ENCODE data around the gene PIGN.

Gene PIGN

DNA sequence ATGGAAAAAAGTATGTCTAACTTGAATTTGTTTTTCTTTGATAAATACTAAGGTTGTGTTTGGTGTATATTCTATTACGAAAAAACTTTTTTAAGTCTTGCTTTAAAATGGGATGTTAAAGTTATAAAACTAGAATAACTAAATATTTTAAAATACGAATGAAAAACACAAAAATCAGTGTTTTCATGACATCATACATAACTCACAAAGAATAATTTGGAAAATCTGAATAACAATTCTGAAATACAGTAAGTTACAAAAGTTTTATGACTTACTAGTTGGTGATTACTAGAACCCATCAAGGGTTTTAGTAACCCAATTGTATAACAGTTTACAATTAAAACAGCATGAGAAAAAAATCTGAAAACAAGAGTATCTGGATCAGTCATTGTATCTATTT is 61.2 kb downstream of the PIGN start:
- Histone ChIP-seq H3K9ac (ENCODE audit: low read depth in 1 of 2, low read length in 2 of 2) (no peak overlapping the region), H3K27me3 (ENCODE audit: control insufficient read depth in 2 of 2, insufficient read depth in 2 of 2, low read length in 2 of 2) (no peaks in the 10 kb centered on the region), H3K9me3 (ENCODE audit: control insufficient read depth in 2 of 2, low read length in 2 of 2) (no peaks in the 10 kb centered on the region), H3K4me3 (ENCODE audit: low read length in 2 of 2) (no peak overlapping the region), H3K27ac (ENCODE audit: low read depth in 2 of 2, low read length in 2 of 2) (no peak overlapping the region), H3K36me3 (ENCODE audit: control insufficient read depth in 2 of 2, insufficient read depth in 2 of 2, low read length in 2 of 2) (no peaks in the 10 kb centered on the region), H3K4me1 (ENCODE audit: control insufficient read depth in 2 of 2, insufficient read depth in 2 of 2, low read length in 2 of 2) (no peaks in the 10 kb centered on the region)

DNA sequence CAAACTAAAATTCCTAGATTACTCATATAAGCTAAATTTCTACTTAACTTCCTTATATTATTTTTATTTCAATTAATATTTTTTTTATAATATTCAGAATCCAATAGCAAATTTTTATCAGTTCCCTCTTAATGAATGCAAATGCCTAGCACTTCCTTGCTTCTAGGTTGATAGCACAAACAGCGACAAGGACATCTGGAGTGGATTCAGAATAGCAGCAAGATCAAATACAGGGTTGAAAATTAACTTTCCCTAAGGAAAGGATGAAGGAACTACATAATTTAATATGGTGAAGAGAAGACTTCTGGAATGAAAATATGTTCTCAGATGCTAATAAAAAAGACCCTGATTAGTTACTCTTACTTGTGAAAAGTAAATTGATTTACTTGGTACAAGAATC is 64.5 kb downstream of the PIGN start:
- Histone ChIP-seq H3K27me3 (ENCODE audit: control insufficient read depth in 2 of 2, insufficient read depth in 2 of 2, low read length in 2 of 2) (no peaks in the 10 kb centered on the region), H3K4me3 (ENCODE audit: low read length in 2 of 2) (no peak overlapping the region), H3K4me1 (ENCODE audit: control insufficient read depth in 2 of 2, insufficient read depth in 2 of 2, low read length in 2 of 2) (no peaks in the 10 kb centered on the region), H3K9ac (ENCODE audit: low read depth in 1 of 2, low read length in 2 of 2) (no peak overlapping the region), H3K36me3 (ENCODE audit: control insufficient read depth in 2 of 2, insufficient read depth in 2 of 2, low read length in 2 of 2) (no peaks in the 10 kb centered on the region), H3K27ac (ENCODE audit: low read depth in 2 of 2, low read length in 2 of 2) (no peak overlapping the region), H3K9me3 (ENCODE audit: control insufficient read depth in 2 of 2, low read length in 2 of 2) (no peaks in the 10 kb centered on the region)

DNA sequence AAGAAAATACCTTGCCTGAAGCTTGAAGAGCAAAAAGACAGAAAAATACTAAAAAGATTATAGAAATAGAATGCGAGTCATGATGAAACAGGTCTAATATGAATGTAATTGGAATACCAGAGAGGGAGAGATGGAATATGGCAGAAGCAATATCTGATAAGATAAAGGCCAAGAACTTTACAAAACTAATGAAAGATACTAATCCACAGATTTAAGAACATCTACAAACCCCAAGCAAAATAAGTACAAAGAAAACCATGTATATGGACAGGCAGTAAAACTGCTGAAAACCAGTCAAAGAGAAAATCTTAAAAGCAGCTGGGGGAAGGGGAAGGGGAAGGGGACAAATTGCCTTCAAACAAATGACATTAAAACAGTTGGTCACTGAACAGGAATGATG is 67.0 kb downstream of the PIGN start:
- Histone ChIP-seq H3K9me3 (ENCODE audit: control insufficient read depth in 2 of 2, low read length in 2 of 2) (no peaks in the 10 kb centered on the region), H3K4me1 (ENCODE audit: control insufficient read depth in 2 of 2, insufficient read depth in 2 of 2, low read length in 2 of 2) (no peaks in the 10 kb centered on the region), H3K36me3 (ENCODE audit: control insufficient read depth in 2 of 2, insufficient read depth in 2 of 2, low read length in 2 of 2) (no peaks in the 10 kb centered on the region), H3K4me3 (ENCODE audit: low read length in 2 of 2) (no peak overlapping the region), H3K9ac (ENCODE audit: low read depth in 1 of 2, low read length in 2 of 2) (no peak overlapping the region), H3K27me3 (ENCODE audit: control insufficient read depth in 2 of 2, insufficient read depth in 2 of 2, low read length in 2 of 2) (no peaks in the 10 kb centered on the region), H3K27ac (ENCODE audit: low read depth in 2 of 2, low read length in 2 of 2) (no peak overlapping the region)

- no peak overlapping the region for H3K4me3 ChIP-seq (ENCODE audit: low read length in 2 of 2)
- H3K9me3 ChIP-seq (ENCODE audit: control insufficient read depth in 2 of 2, low read length in 2 of 2), result no peaks in the 10 kb centered on the region
- no peaks in the 10 kb centered on the region for H3K27me3 ChIP-seq (ENCODE audit: control insufficient read depth in 2 of 2, insufficient read depth in 2 of 2, low read length in 2 of 2)
- no peaks in the 10 kb centered on the region for H3K4me1 ChIP-seq (ENCODE audit: control insufficient read depth in 2 of 2, insufficient read depth in 2 of 2, low read length in 2 of 2)
- H3K9ac ChIP-seq (ENCODE audit: low read depth in 1 of 2, low read length in 2 of 2), result no peak overlapping the region
- no peaks in the 10 kb centered on the region for H3K36me3 ChIP-seq (ENCODE audit: control insufficient read depth in 2 of 2, insufficient read depth in 2 of 2, low read length in 2 of 2)
- no peak overlapping the region for H3K27ac ChIP-seq (ENCODE audit: low read depth in 2 of 2, low read length in 2 of 2)
These were observed 68.5 kb downstream of the PIGN start for GRCh38 chr18:62118328-62118727.

DNA sequence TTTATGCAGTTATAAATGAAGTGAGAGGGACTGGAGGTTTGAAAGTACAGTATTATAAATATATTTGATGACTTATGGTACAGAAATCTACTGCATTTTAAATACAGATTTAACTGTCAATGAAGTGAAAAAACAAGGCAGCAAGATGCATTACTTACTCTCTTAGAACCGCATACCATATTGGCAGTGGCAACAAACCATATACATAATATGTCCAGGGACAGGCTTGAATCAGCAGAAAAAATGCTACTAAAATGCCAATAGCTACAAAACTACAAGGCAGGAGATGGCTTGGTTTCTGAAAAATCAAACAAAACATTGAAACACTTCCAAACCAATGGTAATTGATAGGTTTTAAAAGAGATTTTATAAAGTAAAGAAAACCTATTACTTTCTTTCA is 77.2 kb downstream of the PIGN start:
- no peak overlapping the region for H3K27ac ChIP-seq (ENCODE audit: low read depth in 2 of 2, low read length in 2 of 2)
- H3K27me3 ChIP-seq (ENCODE audit: control insufficient read depth in 2 of 2, insufficient read depth in 2 of 2, low read length in 2 of 2), result no peaks in the 10 kb centered on the region

DNA sequence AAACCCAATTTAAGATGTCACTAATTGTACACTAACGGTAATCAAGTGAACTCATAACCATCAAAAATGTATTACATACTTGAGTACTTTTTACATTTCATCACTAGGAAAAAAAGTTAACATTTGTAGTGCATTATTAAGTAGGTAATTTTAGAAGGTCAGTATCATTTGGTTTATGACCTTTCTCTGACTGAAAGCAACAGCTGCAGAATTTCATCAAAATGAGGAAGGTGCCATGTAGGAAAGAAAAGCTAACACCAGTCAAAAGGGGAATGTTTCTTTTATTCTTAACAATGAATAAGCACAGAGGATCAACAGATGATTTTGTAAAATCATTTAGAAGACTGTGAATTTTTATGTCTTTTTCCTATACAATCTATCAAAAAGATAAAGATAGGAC is 79.0 kb downstream of the PIGN start:
- Histone ChIP-seq H3K27me3 (ENCODE audit: control insufficient read depth in 2 of 2, insufficient read depth in 2 of 2, low read length in 2 of 2) (no peaks in the 10 kb centered on the region), H3K27ac (ENCODE audit: low read depth in 2 of 2, low read length in 2 of 2) (no peak overlapping the region)

More for the DNA sequence above, 77.2 kb downstream of the PIGN start:
- Histone ChIP-seq H3K9me3 (ENCODE audit: control insufficient read depth in 2 of 2, low read length in 2 of 2) (no peaks in the 10 kb centered on the region), H3K4me3 (ENCODE audit: low read length in 2 of 2) (no peak overlapping the region), H3K36me3 (ENCODE audit: control insufficient read depth in 2 of 2, insufficient read depth in 2 of 2, low read length in 2 of 2) (no peaks in the 10 kb centered on the region), H3K9ac (ENCODE audit: low read depth in 1 of 2, low read length in 2 of 2) (no peak overlapping the region), H3K4me1 (ENCODE audit: control insufficient read depth in 2 of 2, insufficient read depth in 2 of 2, low read length in 2 of 2) (no peaks in the 10 kb centered on the region)

GRCh38 chr18:62106271-62106670 is 80.6 kb downstream of the PIGN start:
- Histone ChIP-seq H3K27me3 (ENCODE audit: control insufficient read depth in 2 of 2, insufficient read depth in 2 of 2, low read length in 2 of 2) (no peaks in the 10 kb centered on the region), H3K36me3 (ENCODE audit: control insufficient read depth in 2 of 2, insufficient read depth in 2 of 2, low read length in 2 of 2) (peaks cover 1 to 5% of the 10 kb centered on the region in 2 donors), H3K4me1 (ENCODE audit: control insufficient read depth in 2 of 2, insufficient read depth in 2 of 2, low read length in 2 of 2) (no peaks in the 10 kb centered on the region), H3K4me3 (ENCODE audit: low read length in 2 of 2) (no peak overlapping the region), H3K9ac (ENCODE audit: low read depth in 1 of 2, low read length in 2 of 2) (no peak overlapping the region), H3K9me3 (ENCODE audit: control insufficient read depth in 2 of 2, low read length in 2 of 2) (no peaks in the 10 kb centered on the region), H3K27ac (ENCODE audit: low read depth in 2 of 2, low read length in 2 of 2) (no peak overlapping the region)

More for the DNA sequence above, 79.0 kb downstream of the PIGN start:
- no peaks in the 10 kb centered on the region for H3K9me3 ChIP-seq (ENCODE audit: control insufficient read depth in 2 of 2, low read length in 2 of 2)
- H3K36me3 ChIP-seq (ENCODE audit: control insufficient read depth in 2 of 2, insufficient read depth in 2 of 2, low read length in 2 of 2), result no peaks in the 10 kb centered on the region
- no peaks in the 10 kb centered on the region for H3K4me1 ChIP-seq (ENCODE audit: control insufficient read depth in 2 of 2, insufficient read depth in 2 of 2, low read length in 2 of 2)
- H3K9ac ChIP-seq (ENCODE audit: low read depth in 1 of 2, low read length in 2 of 2), result no peak overlapping the region
- H3K4me3 ChIP-seq (ENCODE audit: low read length in 2 of 2), result no peak overlapping the region

DNA sequence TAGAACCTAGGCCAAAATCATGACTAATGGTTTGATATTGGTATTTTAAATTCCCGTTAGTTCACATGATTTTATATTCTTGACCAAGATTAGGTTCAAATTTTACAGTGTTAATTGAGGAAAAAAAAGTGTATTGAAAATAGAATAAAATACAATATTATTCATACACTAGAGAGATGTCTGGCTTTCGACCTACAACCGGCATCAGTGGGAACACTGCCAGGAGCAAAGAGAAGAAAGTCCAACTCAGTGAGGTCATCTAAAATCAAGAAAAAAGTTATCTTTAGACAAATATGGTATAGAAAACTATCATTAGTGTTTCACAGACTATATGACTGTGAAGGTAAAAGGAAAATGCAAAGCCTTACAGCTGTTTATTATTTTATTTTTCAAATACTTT is 81.5 kb downstream of the PIGN start:
- Histone ChIP-seq H3K27me3 (ENCODE audit: control insufficient read depth in 2 of 2, insufficient read depth in 2 of 2, low read length in 2 of 2) (no peaks in the 10 kb centered on the region), H3K27ac (ENCODE audit: low read depth in 2 of 2, low read length in 2 of 2) (no peak overlapping the region), H3K4me1 (ENCODE audit: control insufficient read depth in 2 of 2, insufficient read depth in 2 of 2, low read length in 2 of 2) (no peaks in the 10 kb centered on the region), H3K36me3 (ENCODE audit: control insufficient read depth in 2 of 2, insufficient read depth in 2 of 2, low read length in 2 of 2) (peaks cover 5 to 12% of the 10 kb centered on the region in 2 donors), H3K9ac (ENCODE audit: low read depth in 1 of 2, low read length in 2 of 2) (no peak overlapping the region), H3K9me3 (ENCODE audit: control insufficient read depth in 2 of 2, low read length in 2 of 2) (no peaks in the 10 kb centered on the region), H3K4me3 (ENCODE audit: low read length in 2 of 2) (no peak overlapping the region)

GRCh38 chr18:62102221-62102620 is 84.6 kb downstream of the PIGN start:
- Histone ChIP-seq H3K9me3 (ENCODE audit: control insufficient read depth in 2 of 2, low read length in 2 of 2) (no peaks in the 10 kb centered on the region), H3K27me3 (ENCODE audit: control insufficient read depth in 2 of 2, insufficient read depth in 2 of 2, low read length in 2 of 2) (no peaks in the 10 kb centered on the region), H3K9ac (ENCODE audit: low read depth in 1 of 2, low read length in 2 of 2) (no peak overlapping the region), H3K4me3 (ENCODE audit: low read length in 2 of 2) (no peak overlapping the region), H3K36me3 (ENCODE audit: control insufficient read depth in 2 of 2, insufficient read depth in 2 of 2, low read length in 2 of 2) (peaks cover 14 to 25% of the 10 kb centered on the region in 2 donors), H3K27ac (ENCODE audit: low read depth in 2 of 2, low read length in 2 of 2) (no peak overlapping the region), H3K4me1 (ENCODE audit: control insufficient read depth in 2 of 2, insufficient read depth in 2 of 2, low read length in 2 of 2) (no peaks in the 10 kb centered on the region)

GRCh38 chr18:62101321-62101721 is 85.5 kb downstream of the PIGN start:
- H3K9ac ChIP-seq (ENCODE audit: low read depth in 1 of 2, low read length in 2 of 2), result no peak overlapping the region
- H3K27ac ChIP-seq (ENCODE audit: low read depth in 2 of 2, low read length in 2 of 2), result no peak overlapping the region
- H3K9me3 ChIP-seq (ENCODE audit: control insufficient read depth in 2 of 2, low read length in 2 of 2), result no peaks in the 10 kb centered on the region
- H3K4me1 ChIP-seq (ENCODE audit: control insufficient read depth in 2 of 2, insufficient read depth in 2 of 2, low read length in 2 of 2), result no peaks in the 10 kb centered on the region
- peaks cover 14 to 25% of the 10 kb centered on the region in 2 donors for H3K36me3 ChIP-seq (ENCODE audit: control insufficient read depth in 2 of 2, insufficient read depth in 2 of 2, low read length in 2 of 2)
- no peaks in the 10 kb centered on the region for H3K27me3 ChIP-seq (ENCODE audit: control insufficient read depth in 2 of 2, insufficient read depth in 2 of 2, low read length in 2 of 2)
- H3K4me3 ChIP-seq (ENCODE audit: low read length in 2 of 2), result no peak overlapping the region

DNA sequence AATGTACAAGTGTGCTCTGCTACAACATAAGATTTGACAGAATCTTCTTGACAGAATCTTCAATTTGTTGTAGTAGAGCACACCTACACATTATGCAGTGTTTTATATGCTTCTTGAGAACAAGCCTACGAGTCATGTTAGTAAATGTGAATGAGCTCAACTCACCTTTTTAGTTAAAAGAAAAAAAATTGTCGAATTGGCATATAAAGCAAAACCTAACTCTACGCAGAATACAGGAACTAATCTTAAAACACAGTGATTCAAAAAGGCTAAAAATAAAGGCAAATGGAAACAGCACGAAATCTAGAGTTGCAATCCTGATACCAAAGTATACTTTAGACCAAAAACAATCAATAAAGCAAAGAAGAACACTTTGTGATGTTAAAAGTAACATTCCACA is 87.9 kb downstream of the PIGN start:
- Histone ChIP-seq H3K36me3 (ENCODE audit: control insufficient read depth in 2 of 2, insufficient read depth in 2 of 2, low read length in 2 of 2) (peaks cover 14 to 25% of the 10 kb centered on the region in 2 donors), H3K9me3 (ENCODE audit: control insufficient read depth in 2 of 2, low read length in 2 of 2) (no peaks in the 10 kb centered on the region), H3K9ac (ENCODE audit: low read depth in 1 of 2, low read length in 2 of 2) (no peak overlapping the region), H3K27me3 (ENCODE audit: control insufficient read depth in 2 of 2, insufficient read depth in 2 of 2, low read length in 2 of 2) (no peaks in the 10 kb centered on the region), H3K4me1 (ENCODE audit: control insufficient read depth in 2 of 2, insufficient read depth in 2 of 2, low read length in 2 of 2) (no peaks in the 10 kb centered on the region), H3K4me3 (ENCODE audit: low read length in 2 of 2) (no peak overlapping the region), H3K27ac (ENCODE audit: low read depth in 2 of 2, low read length in 2 of 2) (no peak overlapping the region)

Measured in mucosa of rectum (tissue), 2 donors.